Activated naive CD4-positive, alpha-beta T cell treated with anti-CD3 and anti-CD28 coated beads, Interleukin-2, amount 50 U/mL, for 24 hours (primary cell): ENCODE measurements around the gene CDK2.

Source experiments
- H3K27ac Mint-ChIP-seq: one replicate; pipeline ENCODE4 v1.8.0; 2021; ENCODE audit warnings: mild to moderate bottlenecking, mixed read lengths
- H3K27me3 Mint-ChIP-seq: one replicate; pipeline ENCODE4 v1.8.0; 2021; ENCODE audit warnings: mixed read lengths
- H3K36me3 Mint-ChIP-seq: one replicate; pipeline ENCODE4 v1.8.0; 2021; ENCODE audit warnings: mixed read lengths
- H3K4me1 Mint-ChIP-seq: one replicate; pipeline ENCODE4 v1.8.0; 2021; ENCODE audit warnings: mixed read lengths
- H3K4me3 Mint-ChIP-seq: one replicate; pipeline ENCODE4 v1.8.0; 2021; ENCODE audit warnings: mild to moderate bottlenecking, mixed read lengths
- H3K9me3 Mint-ChIP-seq: one replicate; pipeline ENCODE4 v1.8.0; 2021; ENCODE audit warnings: mixed read lengths

CDK2 gene

DNA sequence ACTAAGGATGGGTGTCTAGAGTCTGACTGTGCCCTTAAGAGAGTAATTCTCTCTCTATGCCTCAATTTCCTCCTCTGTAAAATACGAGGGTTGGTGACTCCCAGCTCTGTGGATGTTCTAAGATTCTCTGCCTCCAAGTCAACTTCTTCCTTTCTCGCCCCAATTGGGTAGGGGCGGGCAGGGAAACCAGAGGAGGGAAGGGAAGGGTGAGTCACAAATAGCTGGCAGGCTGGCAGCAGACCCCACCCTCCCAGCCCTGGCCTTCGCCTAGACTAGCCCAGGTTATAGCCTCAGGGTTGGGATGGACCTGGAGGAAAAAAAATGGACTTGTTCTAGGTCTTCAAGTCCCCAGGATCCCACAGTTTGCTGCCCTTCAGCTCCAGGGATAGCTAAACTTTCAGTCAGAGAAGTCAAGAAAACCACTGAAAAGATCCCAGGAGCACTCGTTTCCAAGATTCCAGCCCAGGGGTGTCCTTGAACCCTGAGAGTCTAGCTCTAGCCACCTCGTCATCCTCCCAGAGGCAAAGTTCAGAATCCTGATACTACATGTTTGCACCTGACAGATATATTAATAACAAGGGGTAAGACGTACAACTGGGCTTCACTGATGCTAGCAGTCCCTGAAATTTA, 33.3 kb upstream of the CDK2 start:
- peaks cover 9% of the 10 kb centered on the region for H3K36me3 Mint-ChIP-seq
- peaks cover 75% of the 10 kb centered on the region for H3K4me1 Mint-ChIP-seq

DNA sequence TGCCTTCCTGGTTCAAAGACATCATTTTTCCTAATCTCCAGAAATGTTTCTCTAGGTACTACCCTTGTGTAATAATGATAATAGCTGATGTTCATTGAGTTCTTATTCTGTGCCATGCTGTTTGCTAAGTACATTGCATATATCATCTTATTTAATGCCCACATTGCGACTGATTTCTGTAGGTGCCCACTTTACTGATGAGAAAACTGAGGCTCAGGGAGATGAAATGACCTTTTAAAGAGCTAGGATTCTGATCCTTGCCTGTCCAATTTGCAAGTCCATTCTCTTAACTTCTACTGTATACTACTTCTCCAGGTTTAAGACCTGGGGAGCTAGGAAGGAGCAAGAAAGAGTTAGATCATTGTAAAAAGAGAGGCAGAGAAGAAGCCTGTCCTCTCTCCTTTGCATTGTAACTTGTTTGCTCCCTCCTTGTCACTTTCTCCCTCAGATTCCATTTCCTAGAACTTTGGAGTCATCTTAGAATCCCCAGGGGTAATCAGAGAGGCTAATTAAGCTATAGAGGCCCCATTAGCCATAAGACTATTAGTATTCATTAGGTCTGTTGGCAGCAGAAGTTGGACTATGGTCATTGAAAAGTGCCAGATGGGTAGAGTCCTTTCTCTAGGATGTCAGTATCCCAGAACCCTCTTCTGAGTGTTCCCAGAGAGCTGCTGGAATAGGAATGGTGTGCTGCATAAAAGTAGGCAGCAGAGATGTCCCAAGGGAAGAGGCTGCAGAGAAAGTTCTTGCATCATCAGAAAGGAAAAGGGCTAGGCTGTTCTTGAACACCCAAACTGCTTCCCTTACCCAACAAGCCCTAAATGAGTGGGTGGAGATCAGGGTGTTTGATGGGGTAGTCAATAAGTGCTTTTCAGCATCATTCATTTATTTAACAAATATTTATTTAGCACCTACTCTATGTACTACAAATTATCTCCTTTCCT, 32.6 kb upstream of the CDK2 start:
- no peaks in the 10 kb centered on the region for H3K9me3 Mint-ChIP-seq
- peak overlapping the region; percentile 86 for H3K27ac Mint-ChIP-seq
- peaks cover 81% of the 10 kb centered on the region for H3K4me1 Mint-ChIP-seq
- H3K36me3 Mint-ChIP-seq = peaks cover 12% of the 10 kb centered on the region
- peak overlapping the region; percentile 99 for H3K4me3 Mint-ChIP-seq
- H3K27me3 Mint-ChIP-seq = no peaks in the 10 kb centered on the region

More for the DNA sequence above, 33.3 kb upstream of the CDK2 start:
- Mint-ChIP-seq H3K4me3 (peak overlapping the region; percentile 99), H3K27ac (peak overlapping the region; percentile 86), H3K9me3 (no peaks in the 10 kb centered on the region), H3K27me3 (no peaks in the 10 kb centered on the region)

DNA sequence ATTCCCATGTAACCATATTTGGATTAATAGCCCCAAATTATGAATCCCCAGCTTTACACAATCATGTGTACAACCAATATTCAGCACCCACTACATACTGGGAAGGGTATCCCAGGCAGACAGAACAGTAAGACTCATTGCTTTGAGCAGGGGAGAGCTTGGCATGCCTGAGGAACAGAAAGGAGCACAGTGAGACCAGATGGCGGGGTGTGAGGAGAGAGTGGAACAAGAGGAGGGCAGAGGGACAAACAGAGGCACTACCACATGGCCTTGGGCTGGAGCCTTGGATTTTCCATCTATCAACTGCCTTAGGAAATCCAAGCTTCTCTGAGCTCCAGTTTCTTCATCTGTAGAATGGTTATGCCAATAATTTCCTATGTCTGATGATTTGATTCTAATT, 31.9 kb upstream of the CDK2 start:
- no peaks in the 10 kb centered on the region for H3K9me3 Mint-ChIP-seq
- H3K4me3 Mint-ChIP-seq = peak overlapping the region; percentile 99
- H3K27ac Mint-ChIP-seq = peak overlapping the region; percentile 86
- H3K27me3 Mint-ChIP-seq = no peaks in the 10 kb centered on the region
- H3K36me3 Mint-ChIP-seq = peaks cover 12% of the 10 kb centered on the region
- H3K4me1 Mint-ChIP-seq = peaks cover 81% of the 10 kb centered on the region

DNA sequence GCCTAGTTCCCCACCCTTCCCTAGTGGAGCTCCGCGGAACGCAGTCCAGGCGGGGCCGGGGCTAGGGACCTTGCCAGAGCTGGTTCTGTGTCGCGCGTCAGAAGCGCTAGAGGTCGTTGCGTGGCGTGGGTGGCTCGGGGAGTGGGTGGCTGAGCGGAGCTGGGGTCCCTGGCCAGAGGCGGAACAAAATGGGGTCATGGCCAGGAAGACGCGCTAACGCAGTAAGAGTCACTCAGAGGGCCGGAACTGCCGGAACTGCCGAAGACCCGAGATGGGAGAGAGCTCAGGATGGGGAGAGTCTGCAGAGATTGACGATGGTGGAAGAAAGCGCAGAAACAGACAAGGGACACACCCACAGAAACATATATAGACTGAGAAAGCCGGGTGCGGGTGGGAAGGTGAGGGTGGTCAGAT, 30.9 kb upstream of the CDK2 start:
- H3K27ac Mint-ChIP-seq = peak overlapping the region; percentile 86
- H3K9me3 Mint-ChIP-seq = no peaks in the 10 kb centered on the region
- H3K36me3 Mint-ChIP-seq = peaks cover 13% of the 10 kb centered on the region
- peaks cover 83% of the 10 kb centered on the region for H3K4me1 Mint-ChIP-seq
- H3K27me3 Mint-ChIP-seq = no peaks in the 10 kb centered on the region
- H3K4me3 Mint-ChIP-seq = peak overlapping the region; percentile 99

DNA sequence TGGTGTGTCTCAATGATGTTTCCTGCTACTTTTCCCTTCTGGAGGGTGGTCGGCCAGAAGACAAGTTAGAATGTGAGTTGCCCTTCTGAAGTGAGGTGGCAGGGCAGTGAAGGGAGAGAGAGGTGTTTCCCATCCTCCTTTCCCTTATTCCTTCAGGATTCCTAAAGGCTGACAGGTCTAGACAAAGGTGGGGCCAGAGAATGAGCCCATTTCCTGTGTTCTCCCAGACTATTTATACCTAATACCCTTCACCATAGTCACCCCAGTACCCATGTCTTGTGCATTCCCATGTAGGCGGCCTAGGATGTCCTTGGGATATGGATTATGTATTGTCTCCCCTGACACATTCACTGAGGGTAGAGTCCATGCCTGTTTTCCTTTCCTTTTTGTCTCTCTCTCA, 28.6 kb upstream of the CDK2 start:
- H3K36me3 Mint-ChIP-seq = peaks cover 14% of the 10 kb centered on the region
- H3K27ac Mint-ChIP-seq = peak overlapping the region; percentile 80
- H3K27me3 Mint-ChIP-seq = no peaks in the 10 kb centered on the region
- H3K4me3 Mint-ChIP-seq = peak overlapping the region; percentile 2
- no peaks in the 10 kb centered on the region for H3K9me3 Mint-ChIP-seq
- peaks cover 94% of the 10 kb centered on the region for H3K4me1 Mint-ChIP-seq

DNA sequence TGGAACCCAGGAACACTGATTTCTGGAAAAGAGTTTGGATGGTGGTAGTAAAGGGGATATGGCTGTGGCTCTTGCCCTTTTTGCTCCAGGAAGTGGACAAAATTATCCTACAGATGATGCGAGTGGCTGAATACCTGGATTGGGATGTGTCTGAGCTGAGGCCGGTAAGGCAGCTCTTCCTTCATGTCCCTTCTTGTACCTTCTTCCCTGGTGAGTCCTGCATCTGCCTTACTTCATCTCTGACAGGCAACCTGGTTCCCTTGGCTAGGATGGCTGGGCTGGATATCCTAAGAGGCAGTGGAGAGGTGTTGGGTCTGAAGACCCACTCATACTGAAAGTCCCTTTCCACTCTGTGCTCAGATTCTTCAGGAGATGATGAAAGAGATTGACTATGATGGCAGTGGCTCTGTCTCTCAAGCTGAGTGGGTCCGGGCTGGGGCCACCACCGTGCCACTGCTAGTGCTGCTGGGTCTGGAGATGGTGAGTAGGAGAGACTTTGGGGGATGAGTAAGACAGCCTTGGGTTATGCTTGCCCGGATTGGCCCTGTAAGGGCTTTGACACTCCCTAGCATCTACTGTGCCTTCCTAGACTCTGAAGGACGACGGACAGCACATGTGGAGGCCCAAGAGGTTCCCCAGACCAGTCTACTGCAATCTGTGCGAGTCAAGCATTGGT, 27.7 kb upstream of the CDK2 start:
- H3K4me3 Mint-ChIP-seq = peak overlapping the region; percentile 11

DNA sequence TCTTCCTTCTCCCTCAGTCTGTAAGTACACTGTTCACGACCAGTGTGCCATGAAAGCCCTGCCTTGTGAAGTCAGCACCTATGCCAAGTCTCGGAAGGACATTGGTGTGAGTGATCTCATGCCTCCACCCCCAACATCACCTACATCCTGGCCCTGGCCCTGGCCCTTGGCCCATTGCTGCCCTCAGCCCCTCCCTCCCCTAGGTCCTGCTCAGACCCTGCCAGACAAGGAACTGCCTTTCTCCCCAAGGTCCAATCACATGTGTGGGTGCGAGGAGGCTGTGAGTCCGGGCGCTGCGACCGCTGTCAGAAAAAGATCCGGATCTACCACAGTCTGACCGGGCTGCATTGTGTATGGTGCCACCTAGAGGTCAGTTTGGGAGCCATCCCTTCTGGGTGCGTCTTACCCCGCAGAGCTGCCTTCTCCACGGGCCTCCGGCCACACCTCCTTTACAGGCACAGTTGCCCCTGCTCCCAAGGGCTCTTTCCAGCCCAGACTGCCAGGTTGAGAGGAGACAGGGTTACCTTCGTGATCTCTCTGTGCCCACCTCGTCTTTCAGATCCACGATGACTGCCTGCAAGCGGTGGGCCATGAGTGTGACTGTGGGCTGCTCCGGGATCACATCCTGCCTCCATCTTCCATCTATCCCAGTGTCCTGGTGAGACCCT, 26.4 kb upstream of the CDK2 start:
- no peaks in the 10 kb centered on the region for H3K9me3 Mint-ChIP-seq
- peak overlapping the region; percentile 88 for H3K27ac Mint-ChIP-seq
- H3K4me1 Mint-ChIP-seq = peaks cover 95% of the 10 kb centered on the region
- no peaks in the 10 kb centered on the region for H3K27me3 Mint-ChIP-seq
- peak overlapping the region; percentile 62 for H3K4me3 Mint-ChIP-seq
- H3K36me3 Mint-ChIP-seq = peaks cover 12% of the 10 kb centered on the region

More for the DNA sequence above, 27.7 kb upstream of the CDK2 start:
- Mint-ChIP-seq H3K27ac (peak overlapping the region; percentile 80), H3K27me3 (no peaks in the 10 kb centered on the region), H3K36me3 (peaks cover 12% of the 10 kb centered on the region), H3K9me3 (no peaks in the 10 kb centered on the region), H3K4me1 (peaks cover 97% of the 10 kb centered on the region)

DNA sequence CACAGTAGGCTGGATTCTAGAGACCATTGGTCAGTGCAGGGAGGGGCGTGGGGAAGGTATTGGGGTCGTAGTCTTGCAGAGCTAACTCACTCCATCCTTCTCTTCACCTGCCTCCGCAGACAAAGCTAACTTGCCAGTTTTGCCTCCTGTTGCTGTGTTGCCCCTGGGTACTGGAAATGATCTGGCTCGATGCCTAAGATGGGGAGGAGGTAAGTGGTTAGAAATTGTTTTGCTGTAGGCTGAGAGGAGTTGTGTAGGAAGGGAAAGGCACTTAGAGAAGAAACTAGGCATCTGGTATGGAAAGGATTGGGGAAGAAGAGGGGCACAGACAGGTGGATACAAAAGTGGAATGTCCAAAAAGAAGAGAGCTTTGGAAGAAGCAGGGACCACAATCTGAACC, 24.6 kb upstream of the CDK2 start:
- Mint-ChIP-seq H3K4me1 (peaks cover 94% of the 10 kb centered on the region), H3K27me3 (no peaks in the 10 kb centered on the region), H3K4me3 (no peak overlapping the region), H3K27ac (peak overlapping the region; percentile 85), H3K36me3 (peaks cover 14% of the 10 kb centered on the region), H3K9me3 (no peaks in the 10 kb centered on the region)

DNA sequence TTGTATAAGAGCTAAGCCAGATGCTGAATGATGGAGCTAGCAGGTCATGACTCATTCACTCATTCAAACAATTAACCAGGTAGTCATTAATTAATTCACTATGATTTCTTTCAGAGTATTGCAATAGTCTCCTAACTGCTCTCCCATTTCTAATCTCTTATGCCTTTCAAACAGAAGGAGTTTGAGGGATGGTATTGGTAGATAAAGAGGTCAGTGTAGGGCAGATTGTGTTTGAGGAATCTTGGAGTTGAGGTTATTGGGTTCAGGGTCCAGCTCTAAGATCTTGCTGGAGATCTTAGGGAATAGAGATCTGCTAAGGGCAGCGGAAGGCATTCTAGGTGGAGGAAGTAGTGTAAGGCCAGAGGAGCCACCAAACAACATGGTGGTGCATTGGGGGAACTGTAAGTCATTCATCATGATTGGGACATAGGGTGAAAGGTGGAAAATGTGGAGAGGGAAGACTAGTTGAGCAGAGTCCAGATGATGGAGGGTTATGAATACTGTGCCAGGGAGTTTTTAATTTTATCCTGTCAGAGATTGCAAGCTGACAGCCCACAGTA, 24.0 kb upstream of the CDK2 start:
- Mint-ChIP-seq H3K36me3 (peaks cover 16% of the 10 kb centered on the region), H3K9me3 (no peaks in the 10 kb centered on the region), H3K4me1 (peaks cover 93% of the 10 kb centered on the region), H3K27me3 (no peaks in the 10 kb centered on the region), H3K4me3 (no peak overlapping the region), H3K27ac (peak overlapping the region; percentile 85)

DNA sequence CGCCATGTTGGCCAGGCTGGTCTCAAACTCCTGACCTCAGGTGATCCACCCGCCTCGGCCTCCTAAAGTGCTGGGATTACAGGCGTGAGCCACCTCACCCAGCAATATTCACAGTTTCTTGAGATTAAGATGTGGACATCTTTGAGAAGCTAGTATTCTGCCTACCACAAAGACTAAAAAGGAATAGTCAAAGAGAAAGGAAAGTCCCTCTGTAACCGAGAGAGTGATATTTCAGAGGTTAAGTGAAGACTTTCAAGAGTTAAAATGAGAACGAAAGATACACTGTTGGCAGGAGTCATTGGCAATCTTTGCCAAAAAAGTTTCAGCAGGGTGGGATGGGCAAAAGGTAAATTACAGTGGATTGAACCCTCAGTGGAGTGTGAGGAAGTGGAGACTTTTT, 20.1 kb upstream of the CDK2 start:
- Mint-ChIP-seq H3K4me3 (no peak overlapping the region), H3K27me3 (no peaks in the 10 kb centered on the region), H3K4me1 (peaks cover 64% of the 10 kb centered on the region), H3K9me3 (no peaks in the 10 kb centered on the region), H3K36me3 (peaks cover 13% of the 10 kb centered on the region), H3K27ac (peak overlapping the region; percentile 53)

DNA sequence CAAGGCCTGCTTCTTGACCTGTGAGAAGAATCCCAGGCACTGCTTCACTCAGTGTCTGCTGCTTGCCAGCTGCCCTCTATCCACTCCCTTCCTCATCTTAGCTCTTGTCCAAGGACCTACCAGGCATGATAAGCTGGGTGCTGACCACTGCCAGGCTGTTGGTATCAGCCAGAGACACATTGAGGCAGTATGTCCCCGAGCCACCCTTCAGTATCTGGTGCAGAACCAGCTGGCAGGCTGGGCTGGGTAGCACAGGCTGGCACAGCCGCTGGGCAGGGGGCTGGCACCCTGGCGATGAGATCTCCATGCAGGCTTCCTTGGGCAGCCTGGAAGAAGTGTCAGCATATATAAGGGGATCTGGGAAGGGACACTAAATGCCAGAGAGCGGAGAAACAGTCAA, 11.3 kb upstream of the CDK2 start:
- Mint-ChIP-seq H3K36me3 (peaks cover 6% of the 10 kb centered on the region), H3K4me3 (no peak overlapping the region), H3K27me3 (no peaks in the 10 kb centered on the region), H3K9me3 (no peaks in the 10 kb centered on the region), H3K27ac (peak overlapping the region; percentile 46), H3K4me1 (peaks cover 27% of the 10 kb centered on the region)

DNA sequence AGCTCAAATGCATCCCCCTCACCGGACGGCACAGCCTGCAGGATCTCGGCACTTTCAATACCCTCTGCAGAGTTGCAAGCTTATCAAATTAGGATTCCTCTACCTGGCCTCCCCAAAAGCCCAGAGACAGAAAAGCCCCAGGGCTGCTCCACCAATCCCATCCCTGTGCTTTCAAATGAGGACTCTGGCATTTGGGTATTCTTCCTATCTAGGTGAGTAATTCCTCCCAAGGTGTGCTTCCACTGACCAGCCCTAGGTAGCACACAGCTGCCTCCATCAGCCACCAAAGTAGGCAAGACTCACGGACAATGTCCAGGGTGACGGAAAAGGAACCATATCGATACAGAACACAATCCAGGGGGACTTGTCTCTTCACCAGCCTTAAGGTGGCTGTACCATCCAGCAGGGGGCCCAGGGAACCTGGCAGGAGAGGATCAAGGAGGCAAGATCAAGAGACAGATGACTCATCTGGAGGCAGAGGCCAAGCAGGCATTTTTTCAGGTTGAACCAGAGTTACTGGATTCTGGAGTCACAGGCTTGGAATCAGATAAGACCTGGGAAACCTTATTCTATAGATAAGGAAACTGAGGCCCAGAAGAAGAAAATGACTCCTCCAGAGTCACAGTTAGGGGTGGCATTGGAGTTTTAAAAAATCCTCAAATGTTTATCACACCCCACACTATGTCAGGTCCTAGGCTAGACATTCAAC, 10.7 kb upstream of the CDK2 start:
- H3K27me3 Mint-ChIP-seq = no peaks in the 10 kb centered on the region
- peaks cover 27% of the 10 kb centered on the region for H3K4me1 Mint-ChIP-seq
- H3K36me3 Mint-ChIP-seq = peaks cover 6% of the 10 kb centered on the region
- H3K4me3 Mint-ChIP-seq = no peak overlapping the region
- peak overlapping the region; percentile 20 for H3K27ac Mint-ChIP-seq
- no peaks in the 10 kb centered on the region for H3K9me3 Mint-ChIP-seq

DNA sequence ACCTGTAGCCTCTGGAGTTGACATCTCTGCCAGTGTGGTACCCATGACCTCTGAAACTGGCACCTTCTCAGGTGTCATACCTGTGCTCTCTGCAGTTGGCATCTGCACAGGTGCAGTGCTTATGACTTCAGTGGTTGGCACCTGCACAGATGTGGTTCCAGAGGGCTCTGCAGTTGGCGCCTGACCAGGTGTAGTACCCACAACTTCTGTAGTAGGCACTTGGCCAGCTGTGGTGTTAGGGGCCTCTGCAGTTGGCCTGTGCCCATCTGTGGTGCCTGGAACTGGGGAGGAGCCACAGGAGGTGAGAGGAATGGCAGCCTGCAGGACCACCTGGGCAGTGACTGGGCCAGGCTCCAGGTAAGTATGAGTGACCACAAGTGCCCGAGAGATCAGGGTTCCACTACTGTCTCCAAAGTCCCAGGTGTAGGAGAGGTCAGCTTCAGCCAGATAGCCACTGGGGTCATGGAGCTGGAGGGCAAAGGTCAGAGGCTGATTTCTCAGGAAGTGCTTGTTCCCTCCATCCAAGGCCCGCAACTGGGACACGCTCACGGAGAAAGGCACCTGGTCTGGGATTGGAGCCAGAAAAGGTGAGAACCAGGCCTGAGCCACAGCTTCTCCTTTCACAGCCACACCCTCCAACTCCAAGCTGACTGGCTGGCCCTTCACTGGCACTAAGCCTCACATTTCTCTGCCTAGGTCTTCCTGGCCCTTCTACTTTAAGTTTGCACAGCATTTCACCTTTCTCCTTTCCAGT, 9.3 kb upstream of the CDK2 start:
- Mint-ChIP-seq H3K27ac (peak overlapping the region; percentile 63), H3K4me3 (no peak overlapping the region)

DNA sequence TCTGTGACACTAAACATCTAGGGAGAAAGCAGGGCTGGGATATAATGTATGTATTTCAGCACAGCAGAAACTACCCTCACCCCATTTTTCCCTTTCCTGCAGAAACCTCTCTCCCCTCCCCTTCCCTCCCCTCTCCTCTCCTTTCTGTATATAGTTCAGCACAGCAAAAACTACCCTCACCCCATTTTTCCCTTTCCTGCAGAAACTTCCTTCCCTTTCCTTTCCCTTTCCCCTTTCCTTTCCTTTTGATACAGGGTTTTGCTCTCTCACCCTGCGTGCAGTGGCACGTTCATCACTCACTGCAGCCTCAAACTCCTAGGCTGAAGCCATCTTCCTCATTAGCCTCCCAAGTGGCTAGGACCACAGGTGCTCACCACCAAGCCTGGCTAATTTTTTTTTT, 2.9 kb upstream of the CDK2 start:
- Mint-ChIP-seq H3K27ac (no peak overlapping the region), H3K27me3 (no peaks in the 10 kb centered on the region), H3K9me3 (no peaks in the 10 kb centered on the region), H3K36me3 (no peaks in the 10 kb centered on the region), H3K4me3 (no peak overlapping the region), H3K4me1 (peaks cover 33% of the 10 kb centered on the region)

More for the DNA sequence above, 9.3 kb upstream of the CDK2 start:
- Mint-ChIP-seq H3K9me3 (no peaks in the 10 kb centered on the region), H3K36me3 (peaks cover 6% of the 10 kb centered on the region), H3K27me3 (no peaks in the 10 kb centered on the region), H3K4me1 (peaks cover 24% of the 10 kb centered on the region)
